GM20000 (cell line): ENCODE results near the gene IL18.
"Not testable (repeated sequence)": the region's sequence is repeated elsewhere in the genome, so short reads cannot be mapped to it uniquely, and the experiment has no call there.

Experiments used
- DNase-seq: peaks from one replicate; pipeline ENCODE4 v3.0.0; 2012; ENCODE audit warnings: low spot score
- TF ChIP-seq, protein P1 (sequence below): IDR thresholded peaks from 2 replicates; pipeline ENCODE4 v1.5.1; 2012; ENCODE audit warnings: mild to moderate bottlenecking, control low read depth; ENCODE audit errors: extremely low read depth, missing control alignments

IL18 gene

DNA sequence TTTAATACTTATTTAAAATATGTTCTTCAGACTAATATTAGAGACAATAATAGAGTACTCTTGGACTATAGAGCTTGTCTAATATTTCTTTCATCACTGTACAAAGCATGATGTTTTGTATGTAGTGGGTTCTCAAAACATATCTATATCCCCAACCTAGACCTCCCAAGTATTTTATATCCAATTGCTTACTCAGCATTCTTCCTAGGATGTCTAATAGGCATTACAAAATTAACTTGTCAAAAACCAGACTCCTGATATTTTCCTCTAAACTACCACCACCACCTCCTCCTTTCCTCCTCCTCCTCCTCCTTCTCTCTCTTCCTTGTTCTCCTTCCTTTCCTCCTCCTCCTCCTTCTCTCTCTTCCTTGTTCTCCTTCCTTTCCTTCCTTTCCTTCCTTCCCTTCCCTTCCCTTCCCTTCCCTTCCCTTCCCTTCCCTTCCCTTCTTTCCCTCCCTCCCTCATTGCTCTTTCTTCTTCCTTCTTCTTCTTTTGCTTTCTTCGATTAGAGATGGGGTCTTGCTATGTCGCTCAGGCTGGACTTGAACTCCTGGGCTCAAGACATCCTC, 32.7 kb upstream of the IL18 start:
- TF ChIP-seq, protein P1, sequence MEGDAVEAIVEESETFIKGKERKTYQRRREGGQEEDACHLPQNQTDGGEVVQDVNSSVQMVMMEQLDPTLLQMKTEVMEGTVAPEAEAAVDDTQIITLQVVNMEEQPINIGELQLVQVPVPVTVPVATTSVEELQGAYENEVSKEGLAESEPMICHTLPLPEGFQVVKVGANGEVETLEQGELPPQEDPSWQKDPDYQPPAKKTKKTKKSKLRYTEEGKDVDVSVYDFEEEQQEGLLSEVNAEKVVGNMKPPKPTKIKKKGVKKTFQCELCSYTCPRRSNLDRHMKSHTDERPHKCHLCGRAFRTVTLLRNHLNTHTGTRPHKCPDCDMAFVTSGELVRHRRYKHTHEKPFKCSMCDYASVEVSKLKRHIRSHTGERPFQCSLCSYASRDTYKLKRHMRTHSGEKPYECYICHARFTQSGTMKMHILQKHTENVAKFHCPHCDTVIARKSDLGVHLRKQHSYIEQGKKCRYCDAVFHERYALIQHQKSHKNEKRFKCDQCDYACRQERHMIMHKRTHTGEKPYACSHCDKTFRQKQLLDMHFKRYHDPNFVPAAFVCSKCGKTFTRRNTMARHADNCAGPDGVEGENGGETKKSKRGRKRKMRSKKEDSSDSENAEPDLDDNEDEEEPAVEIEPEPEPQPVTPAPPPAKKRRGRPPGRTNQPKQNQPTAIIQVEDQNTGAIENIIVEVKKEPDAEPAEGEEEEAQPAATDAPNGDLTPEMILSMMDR, result no peak

DNA sequence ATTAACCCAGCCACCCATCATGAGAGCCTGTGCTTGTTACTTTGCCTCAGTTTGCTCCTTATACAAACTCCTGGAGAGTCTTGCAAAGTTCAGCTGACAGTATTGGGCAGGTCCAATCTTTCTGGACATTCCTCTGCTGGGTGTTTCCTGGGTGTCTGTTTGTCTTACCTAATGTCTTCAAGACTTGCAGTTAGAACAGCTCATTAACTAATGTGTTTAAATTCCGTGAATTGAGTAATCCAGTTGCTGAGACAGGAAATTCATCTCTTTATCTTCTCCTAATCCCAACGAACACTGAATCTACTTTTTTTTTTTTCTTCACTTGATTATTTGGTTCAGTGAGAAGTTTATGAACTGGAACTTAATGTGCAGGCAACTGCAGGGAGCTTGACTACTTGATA, 32.1 kb upstream of the IL18 start:
- TF ChIP-seq, protein P1, result no peak

More for the DNA sequence above, 32.7 kb upstream of the IL18 start:
- no peak for DNase-seq

DNA sequence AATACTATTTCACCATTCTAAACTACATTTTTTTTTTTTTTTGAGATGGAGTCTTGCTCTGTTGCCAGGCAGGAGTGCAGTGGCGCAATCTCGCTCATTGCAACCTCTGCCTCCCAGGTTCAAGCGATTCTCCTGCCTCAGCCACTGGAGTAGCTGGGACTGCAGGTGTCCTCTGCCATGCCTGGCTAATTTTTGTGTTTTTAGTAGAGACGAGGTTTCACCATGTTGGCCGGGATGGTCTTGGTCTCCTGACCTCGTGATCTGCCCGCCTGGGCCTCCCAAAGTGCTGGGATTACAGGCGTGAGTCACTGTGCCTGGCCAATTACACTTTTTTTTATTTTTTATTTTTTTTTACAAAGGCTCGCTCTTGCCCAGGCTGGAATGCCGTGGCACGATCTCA, 31.2 kb upstream of the IL18 start:
- DNase-seq, result not testable (repeated sequence)

More for the DNA sequence above, 32.1 kb upstream of the IL18 start:
- DNase-seq, result no peak

DNA sequence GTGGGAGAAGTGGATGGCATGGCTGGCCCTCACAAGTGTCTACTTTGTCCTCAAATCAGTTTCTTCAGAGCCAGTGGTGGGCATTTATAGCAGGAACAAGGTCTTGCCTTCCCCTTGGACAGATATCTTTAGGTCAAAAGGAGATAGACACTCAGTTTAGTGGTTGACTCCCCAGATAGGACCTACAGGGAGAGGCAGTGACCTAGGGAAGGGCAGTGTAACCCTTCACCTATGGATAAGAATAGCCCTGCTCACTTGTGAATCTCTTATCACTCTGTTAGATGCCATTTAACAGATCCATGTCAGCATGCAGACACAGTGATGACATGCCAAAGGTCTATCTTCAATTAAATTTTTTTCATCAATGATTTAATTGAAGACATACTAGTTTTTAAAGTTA, 22.4 kb upstream of the IL18 start:
- TF ChIP-seq, protein P1, result no peak
- no peak for DNase-seq

DNA sequence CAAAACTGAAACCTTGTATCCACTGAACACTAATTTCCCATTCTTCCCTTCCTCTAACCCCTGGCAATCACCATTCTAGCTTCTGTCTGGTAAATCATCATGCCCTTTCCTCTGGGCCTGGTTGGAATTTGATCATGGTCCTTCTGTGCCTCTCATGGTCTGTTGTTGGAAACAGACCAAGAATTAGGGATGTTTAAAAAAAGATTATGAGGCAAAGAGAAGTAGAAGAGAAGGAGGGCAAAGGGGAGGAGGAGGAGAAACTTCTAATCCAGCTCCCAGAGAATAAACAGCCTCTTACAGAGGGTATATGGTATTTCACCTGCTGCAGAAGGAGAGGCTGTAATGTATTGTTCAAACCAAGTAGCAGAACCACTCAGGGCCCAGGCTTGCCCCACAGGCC, 22.0 kb upstream of the IL18 start:
- no peak for DNase-seq
- TF ChIP-seq, protein P1, result no peak

DNA sequence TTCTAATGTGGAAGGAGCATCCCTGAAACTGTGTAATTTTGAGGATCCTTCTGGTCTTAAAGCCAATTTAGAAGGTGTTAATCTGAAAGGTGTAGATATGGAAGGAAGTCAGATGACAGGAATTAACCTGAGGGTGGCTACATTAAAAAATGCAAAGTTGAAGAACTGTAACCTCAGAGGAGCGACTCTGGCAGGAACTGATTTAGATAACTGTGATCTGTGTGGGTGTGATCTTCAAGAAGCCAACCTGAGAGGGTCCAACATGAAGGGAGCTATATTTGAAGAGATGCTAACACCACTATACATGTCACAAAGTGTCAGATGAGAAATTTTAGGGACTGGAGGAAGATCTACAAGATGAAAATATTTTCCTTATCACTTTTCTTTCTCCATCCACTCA, 19.0 kb upstream of the IL18 start:
- TF ChIP-seq, protein P1, result no peak

DNA sequence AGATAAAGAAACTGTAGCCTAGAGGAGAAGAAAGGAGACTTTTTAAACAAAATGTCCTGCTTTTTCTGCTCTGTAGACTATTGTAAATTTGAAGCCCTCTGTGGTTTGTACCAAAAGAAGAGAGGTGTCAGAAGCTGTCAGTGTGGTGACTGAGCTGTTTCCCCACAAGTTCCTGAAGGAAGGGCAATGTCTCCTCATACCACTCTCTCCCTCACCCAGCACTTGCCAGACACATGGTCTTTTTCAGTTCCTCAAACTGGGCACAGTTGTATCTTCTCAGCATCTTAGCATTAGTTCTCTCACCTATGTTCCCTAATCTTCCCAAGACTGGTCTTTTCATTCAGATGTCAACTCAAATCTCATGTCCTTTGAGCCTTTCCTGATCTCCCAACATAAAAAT, 15.7 kb upstream of the IL18 start:
- TF ChIP-seq, protein P1, result no peak
- DNase-seq, result no peak

More for the DNA sequence above, 19.0 kb upstream of the IL18 start:
- DNase-seq, result no peak

DNA sequence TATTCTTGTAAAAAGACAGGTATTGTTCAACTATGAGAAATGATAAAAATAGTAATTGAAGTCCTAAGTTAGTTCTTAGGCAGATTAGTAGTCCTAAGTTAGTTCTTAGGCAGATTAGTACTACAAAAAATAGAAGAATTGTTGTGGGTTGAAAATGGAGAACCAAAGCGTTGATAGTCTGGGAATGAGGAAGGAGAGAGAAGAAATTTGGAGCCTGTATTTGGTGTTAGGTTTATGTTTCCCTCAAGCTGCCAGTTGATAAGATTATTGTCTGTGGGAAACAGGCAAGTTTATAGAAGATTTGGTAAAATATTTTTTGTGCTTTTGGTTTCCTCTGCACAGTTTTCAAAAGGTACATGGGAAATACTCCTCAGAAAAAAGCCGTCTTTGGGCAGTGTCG, 15.0 kb upstream of the IL18 start:
- TF ChIP-seq, protein P1, result no peak
- no peak for DNase-seq
